SK-N-SH treated with all-trans-retinoic acid at 6 μM for 48 hours (cell line): ENCODE measurements around the gene ATG13.

ENCODE experiments used
- PPARA ChIP-seq: fragments of 250-450 bp; sonication (Bioruptor Pico); IDR thresholded peaks from 2 replicates; pipeline ENCODE4 v1.5.0; 2020; ENCODE audit warnings: mild to moderate bottlenecking, borderline replicate concordance
- ZFP30 ChIP-seq: fragments of 450-650 bp; formaldehyde crosslinking; IDR thresholded peaks from 2 replicates; pipeline ENCODE4 v1.5.0; 2022; ENCODE audit warnings: mild to moderate bottlenecking, moderate library complexity
- ZNF70 ChIP-seq: fragments of 450-650 bp; formaldehyde crosslinking; IDR thresholded peaks from 2 replicates; pipeline ENCODE4 v1.5.0; 2020; ENCODE audit warnings: mild to moderate bottlenecking, moderate library complexity
- TF ChIP-seq, protein P1 (sequence below): fragments of 250-450 bp; sonication (Bioruptor Pico); IDR thresholded peaks from 2 replicates; pipeline ENCODE4 v1.5.0; 2020; ENCODE audit warnings: mild to moderate bottlenecking, moderate library complexity
- TF ChIP-seq, protein P2 (sequence below): fragments of 250-450 bp; sonication (Bioruptor Pico); IDR thresholded peaks from 2 replicates; pipeline ENCODE4 v1.5.1; 2020; ENCODE audit warnings: low read depth, mild to moderate bottlenecking, moderate library complexity
- TF ChIP-seq, protein P3 (sequence below): fragments of 250-450 bp; sonication (Bioruptor Pico); IDR thresholded peaks from 2 replicates; pipeline ENCODE4 v1.8.0; 2020; ENCODE audit warnings: mild to moderate bottlenecking, moderate library complexity, borderline replicate concordance

DNA sequence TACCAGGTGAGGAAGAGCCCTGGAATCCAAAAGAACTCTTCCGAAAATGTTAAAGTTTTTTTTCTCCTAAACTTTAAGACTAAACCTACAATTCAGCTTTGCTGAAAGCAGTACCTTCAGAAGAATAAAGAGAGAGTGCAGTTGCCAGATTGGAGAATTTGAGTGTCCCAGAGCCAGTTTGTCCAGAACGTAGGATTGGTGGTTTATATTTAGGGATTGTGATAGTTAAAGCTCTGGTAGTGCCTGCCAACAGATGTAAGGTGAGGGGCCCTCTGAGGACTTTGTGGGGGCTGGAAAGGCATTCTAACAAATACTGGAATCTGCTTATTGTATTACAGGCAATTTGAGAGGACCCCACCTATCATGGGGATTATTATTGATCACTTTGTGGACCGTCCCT lies 39.8 kb downstream of the ATG13 start:
- TF ChIP-seq ZNF70 (no peak), PPARA (CRISPR knock-in tag) (no peak), ZFP30 (CRISPR knock-in tag) (no peak)
- TF ChIP-seq, protein P1, sequence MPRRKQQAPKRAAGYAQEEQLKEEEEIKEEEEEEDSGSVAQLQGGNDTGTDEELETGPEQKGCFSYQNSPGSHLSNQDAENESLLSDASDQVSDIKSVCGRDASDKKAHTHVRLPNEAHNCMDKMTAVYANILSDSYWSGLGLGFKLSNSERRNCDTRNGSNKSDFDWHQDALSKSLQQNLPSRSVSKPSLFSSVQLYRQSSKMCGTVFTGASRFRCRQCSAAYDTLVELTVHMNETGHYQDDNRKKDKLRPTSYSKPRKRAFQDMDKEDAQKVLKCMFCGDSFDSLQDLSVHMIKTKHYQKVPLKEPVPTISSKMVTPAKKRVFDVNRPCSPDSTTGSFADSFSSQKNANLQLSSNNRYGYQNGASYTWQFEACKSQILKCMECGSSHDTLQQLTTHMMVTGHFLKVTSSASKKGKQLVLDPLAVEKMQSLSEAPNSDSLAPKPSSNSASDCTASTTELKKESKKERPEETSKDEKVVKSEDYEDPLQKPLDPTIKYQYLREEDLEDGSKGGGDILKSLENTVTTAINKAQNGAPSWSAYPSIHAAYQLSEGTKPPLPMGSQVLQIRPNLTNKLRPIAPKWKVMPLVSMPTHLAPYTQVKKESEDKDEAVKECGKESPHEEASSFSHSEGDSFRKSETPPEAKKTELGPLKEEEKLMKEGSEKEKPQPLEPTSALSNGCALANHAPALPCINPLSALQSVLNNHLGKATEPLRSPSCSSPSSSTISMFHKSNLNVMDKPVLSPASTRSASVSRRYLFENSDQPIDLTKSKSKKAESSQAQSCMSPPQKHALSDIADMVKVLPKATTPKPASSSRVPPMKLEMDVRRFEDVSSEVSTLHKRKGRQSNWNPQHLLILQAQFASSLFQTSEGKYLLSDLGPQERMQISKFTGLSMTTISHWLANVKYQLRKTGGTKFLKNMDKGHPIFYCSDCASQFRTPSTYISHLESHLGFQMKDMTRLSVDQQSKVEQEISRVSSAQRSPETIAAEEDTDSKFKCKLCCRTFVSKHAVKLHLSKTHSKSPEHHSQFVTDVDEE (CRISPR knock-in tag) = no peak
- TF ChIP-seq, protein P2, sequence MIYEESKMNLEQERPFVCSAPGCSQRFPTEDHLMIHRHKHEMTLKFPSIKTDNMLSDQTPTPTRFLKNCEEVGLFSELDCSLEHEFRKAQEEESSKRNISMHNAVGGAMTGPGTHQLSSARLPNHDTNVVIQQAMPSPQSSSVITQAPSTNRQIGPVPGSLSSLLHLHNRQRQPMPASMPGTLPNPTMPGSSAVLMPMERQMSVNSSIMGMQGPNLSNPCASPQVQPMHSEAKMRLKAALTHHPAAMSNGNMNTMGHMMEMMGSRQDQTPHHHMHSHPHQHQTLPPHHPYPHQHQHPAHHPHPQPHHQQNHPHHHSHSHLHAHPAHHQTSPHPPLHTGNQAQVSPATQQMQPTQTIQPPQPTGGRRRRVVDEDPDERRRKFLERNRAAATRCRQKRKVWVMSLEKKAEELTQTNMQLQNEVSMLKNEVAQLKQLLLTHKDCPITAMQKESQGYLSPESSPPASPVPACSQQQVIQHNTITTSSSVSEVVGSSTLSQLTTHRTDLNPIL (CRISPR knock-in tag) = no peak
- TF ChIP-seq, protein P3, sequence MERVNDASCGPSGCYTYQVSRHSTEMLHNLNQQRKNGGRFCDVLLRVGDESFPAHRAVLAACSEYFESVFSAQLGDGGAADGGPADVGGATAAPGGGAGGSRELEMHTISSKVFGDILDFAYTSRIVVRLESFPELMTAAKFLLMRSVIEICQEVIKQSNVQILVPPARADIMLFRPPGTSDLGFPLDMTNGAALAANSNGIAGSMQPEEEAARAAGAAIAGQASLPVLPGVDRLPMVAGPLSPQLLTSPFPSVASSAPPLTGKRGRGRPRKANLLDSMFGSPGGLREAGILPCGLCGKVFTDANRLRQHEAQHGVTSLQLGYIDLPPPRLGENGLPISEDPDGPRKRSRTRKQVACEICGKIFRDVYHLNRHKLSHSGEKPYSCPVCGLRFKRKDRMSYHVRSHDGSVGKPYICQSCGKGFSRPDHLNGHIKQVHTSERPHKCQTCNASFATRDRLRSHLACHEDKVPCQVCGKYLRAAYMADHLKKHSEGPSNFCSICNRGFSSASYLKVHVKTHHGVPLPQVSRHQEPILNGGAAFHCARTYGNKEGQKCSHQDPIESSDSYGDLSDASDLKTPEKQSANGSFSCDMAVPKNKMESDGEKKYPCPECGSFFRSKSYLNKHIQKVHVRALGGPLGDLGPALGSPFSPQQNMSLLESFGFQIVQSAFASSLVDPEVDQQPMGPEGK (CRISPR knock-in tag) = no peak
